CD4-positive, alpha-beta T cell treated with Interleukin-12 subunit alpha and Interleukin-12 subunit beta, for 1 hour (primary cell): ENCODE measurements around the gene XRCC6.
"Not testable (repeated sequence)": the region's sequence is repeated elsewhere in the genome, so short reads cannot be mapped to it uniquely, and the experiment has no call there.

Experiments used
- DNase-seq: peaks from one replicate; pipeline ENCODE4 v3.0.0-alpha.2; 2020

The XRCC6 gene

DNA sequence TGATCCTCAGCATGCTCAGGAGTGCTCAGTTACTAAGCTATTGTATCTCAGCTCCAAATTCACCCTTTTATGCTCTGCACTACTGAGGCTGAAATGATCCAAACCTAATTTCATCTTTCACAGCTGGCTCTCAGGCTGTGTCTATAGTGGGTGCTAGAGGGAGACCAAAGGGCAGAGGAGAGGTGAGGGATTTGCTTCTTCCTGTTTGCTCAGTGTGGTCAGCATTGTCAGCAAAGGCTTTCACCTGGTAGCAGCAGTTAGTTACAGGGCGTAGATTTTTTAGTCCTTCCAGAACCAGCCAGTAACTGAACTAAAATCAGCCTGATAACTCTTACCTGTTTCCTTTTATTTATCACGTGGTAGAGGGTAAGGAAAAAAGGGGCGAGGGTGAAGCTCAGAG, 33.2 kb downstream of the XRCC6 start:
- DNase-seq: no peak

DNA sequence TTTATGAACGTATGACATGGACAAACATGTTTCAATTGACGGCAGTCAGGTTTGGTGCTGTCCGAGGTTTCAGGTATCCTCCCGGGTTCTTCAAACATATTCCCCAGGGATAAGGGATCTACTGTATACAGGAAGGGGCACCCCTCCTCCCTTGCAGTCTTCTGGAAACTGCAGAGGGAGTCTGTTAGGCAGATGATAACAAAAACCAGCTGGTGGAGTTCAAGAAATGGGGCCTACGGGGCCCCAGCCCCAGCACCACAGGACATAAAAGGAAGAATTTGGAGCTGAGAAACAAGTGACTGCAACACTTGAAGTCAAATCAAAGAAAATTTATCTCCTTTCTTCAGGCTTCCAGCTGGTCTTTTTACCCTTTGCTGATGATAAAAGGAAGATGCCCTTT, 35.5 kb downstream of the XRCC6 start:
- no peak for DNase-seq

DNA sequence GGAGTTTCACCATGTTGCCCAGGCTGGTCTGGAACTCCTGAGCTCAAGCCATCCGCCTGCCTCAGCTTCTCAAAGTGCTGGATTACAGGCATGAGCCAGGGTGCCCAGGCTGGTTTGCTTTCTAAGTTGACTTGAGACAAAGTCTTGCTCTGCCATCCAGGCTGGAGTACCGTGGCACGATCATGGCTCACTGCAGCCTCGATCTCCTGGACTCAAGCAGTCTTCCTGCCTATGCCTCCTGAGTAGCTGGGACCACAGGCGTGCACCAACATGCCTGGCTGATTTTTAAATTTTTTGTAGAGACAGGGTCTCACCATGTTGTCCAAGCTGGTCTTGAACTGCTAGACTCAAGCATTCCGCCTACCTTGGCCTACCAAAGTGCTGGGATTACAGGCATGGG, 36.6 kb downstream of the XRCC6 start:
- no peak for DNase-seq

DNA sequence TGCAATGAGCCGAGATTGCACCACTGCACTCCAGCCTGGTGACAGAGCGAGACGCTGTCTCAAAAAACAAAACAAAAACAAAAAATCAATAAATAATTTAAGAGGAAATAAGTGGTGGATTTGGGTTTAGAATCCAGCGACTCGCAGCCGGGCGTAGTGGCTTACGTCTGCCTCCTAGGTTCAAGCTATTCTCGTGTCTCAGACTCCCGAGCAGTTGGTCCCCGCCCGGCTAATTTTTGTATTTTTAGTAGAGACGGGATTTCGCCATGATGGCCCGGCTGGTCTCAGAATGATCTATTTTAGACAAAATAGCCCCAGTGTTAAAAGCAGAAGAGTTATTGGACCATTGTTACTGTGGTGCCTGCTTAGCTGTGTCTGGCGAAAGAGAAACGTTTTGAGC, 37.8 kb downstream of the XRCC6 start:
- no peak for DNase-seq

DNA sequence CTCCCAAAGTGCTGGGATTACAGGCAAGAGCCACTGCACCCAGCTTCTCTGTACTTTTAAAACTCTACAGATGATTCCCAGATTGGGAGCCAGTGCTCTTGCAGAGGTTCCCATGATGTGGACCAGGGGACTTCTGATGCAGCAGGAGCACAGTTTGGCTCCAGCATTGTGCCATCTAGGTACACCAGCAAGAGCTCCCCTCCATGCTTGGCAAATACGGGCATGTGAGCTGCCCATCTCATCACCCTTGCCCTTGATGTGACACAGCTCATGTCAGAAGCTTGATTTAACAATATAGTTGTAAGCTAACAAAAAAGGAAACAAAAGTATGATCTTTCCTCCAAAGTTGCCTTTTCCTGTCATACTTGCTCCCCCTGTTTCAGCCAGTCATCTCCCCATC, 38.8 kb downstream of the XRCC6 start:
- DNase-seq: no peak

DNA sequence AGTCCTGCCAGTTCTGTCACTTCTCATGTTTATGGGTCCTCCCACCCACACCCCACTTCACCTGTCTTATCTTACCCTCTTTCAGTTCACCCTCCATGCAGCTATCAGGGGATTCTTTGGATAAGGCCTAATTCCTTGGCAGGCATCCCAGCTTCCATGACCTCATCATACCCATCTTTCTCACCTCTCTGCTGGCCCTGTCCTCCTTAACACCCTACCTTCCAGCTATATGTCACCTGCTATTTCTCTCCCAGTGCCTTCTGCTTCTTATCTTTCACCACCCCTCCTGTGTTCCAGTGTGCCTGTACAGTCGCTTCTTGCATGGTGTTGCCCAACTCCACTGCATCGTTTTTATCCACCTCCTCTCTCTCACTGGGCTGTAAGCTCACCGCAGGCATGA, 39.3 kb downstream of the XRCC6 start:
- no peak for DNase-seq

DNA sequence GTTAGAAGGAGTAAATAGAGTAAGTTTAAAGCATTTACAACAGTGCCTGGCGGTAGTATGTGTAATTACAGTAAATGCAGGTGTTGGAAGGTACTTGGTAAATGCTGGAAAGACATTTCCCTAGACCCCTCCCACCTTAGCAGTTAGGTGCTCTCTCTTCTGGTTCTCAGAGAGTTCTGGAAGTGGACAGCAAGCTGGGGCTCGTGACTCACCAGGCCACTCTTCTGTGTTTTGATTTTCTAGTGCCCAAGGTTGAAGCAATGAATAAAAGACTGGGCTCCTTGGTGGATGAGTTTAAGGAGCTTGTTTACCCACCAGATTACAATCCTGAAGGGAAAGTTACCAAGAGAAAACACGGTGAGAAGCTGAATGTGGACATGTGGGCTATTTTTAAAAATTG, 40.0 kb downstream of the XRCC6 start:
- no peak for DNase-seq

DNA sequence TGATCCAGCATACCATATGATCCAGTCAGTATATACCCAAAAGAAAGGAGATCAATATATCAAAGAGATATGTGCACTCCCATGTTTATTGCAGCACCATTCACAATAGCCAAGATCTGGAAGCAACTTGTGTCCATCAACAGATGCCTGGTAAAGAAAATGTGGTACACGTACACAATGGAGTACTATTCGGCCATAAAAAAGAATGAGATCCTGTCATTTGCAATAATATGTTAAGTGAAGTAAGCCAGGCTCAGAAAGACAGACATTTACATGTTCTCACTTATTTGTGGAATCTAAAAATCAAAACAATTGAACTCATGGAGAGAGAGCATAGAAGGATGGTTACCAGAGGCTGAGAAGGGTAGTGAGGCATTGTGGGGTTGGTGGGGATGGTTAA, 40.6 kb downstream of the XRCC6 start:
- DNase-seq: no peak

DNA sequence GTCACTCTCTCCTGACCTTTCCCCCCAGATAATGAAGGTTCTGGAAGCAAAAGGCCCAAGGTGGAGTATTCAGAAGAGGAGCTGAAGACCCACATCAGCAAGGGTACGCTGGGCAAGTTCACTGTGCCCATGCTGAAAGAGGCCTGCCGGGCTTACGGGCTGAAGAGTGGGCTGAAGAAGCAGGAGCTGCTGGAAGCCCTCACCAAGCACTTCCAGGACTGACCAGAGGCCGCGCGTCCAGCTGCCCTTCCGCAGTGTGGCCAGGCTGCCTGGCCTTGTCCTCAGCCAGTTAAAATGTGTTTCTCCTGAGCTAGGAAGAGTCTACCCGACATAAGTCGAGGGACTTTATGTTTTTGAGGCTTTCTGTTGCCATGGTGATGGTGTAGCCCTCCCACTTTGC, 42.5 kb downstream of the XRCC6 start:
- DNase-seq: not testable (repeated sequence)

DNA sequence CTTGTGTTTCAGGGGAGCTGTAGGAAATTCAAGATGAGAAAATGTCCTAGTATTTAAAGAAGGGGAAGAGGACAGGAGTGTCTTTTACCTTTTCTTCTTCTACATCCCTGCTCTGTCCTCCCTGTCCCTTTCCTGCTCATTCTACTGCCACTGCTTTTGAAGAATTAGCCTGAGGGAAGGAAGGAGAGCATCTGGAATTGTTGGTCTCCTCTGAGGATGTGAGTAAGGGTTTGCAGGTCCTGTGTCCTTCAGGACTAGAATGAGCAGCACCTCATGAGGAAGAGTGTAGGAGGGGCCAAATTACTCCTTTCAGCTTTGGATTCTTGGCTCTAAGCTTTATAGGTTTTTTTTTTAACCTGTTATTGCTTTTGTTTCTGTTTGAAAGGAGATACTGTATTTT, 43.4 kb downstream of the XRCC6 start:
- no peak for DNase-seq

DNA sequence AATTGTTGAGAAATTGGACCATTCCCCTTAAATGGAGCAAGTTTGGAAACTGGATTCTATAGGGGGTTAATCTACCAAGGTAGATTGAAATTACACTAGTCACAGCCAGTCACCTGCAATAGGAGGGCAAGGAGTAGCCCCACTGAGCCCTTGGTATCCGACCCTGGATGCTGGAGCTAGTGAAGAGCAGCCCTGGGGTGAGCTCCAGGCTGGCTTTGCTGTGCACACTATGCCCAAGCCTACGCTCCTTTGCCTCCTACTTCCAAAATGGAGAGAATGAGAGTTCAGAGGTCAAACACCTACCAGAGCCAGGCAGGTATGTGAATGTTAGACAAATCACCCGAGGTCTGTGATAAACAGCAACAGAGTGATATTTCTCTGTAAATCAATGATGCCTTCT, 43.9 kb downstream of the XRCC6 start:
- DNase-seq: no peak

DNA sequence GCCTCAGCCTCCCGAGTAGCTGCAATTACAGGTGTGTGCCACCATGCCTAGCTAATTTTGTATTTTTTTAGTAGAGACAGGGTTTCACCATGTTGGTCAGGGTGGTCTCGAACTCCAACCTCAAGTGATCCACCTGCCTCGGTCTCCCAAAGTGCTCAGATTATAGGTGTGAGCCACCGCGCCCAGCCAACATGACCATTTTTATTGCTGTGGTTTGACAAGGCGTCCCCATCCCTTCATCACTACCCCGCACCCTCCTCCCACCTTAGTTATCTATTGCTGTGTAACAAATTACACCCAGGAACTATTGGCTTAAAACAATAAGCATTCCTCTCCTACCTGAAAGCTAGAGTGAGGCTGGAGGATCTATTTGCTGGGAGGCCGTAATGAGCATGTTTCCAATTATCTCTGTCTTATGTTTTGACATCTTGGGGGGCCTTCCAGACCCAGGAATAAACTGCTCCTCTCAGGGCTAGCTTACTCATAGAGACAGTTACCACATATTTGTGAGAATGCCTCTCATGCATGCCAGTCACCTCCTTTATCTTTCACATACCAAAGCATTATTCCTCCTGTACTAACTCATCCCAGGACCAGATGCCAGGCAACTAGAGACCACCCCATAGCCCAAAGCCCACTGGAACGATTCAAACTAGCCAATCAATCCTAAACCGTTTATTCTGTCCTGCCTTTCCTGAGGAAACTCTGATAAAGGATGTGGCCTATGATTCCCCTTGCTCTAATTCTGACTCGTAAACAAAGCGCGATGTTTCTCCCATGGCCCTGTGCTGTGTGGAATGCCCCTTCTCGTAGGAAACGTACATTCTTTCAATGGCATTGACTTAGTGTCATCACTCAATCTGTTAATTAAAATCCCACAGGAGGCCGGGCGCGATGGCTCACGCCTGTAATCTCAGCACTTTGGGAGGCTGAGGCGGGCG, 48.1 kb downstream of the XRCC6 start:
- no peak for DNase-seq

DNA sequence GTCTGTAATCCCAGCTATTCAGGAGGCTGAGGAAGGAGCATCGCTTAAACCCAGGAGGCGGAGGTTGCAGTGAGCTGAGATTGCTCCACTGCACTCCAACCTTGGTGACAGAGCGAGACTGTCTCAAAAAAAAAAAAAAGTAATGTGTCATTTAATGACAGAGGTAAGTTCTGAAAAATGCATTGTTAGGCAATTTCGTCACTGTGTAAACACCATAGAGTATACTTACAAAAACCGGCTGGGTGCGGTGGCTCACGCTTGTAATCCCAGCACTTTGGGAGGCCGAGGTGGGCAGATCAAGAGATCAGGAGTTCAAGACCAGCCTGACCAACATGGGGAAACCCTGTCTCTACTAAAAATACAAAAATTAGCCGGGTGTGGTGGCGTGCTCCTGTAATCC, 51.0 kb downstream of the XRCC6 start:
- DNase-seq: not testable (repeated sequence)

DNA sequence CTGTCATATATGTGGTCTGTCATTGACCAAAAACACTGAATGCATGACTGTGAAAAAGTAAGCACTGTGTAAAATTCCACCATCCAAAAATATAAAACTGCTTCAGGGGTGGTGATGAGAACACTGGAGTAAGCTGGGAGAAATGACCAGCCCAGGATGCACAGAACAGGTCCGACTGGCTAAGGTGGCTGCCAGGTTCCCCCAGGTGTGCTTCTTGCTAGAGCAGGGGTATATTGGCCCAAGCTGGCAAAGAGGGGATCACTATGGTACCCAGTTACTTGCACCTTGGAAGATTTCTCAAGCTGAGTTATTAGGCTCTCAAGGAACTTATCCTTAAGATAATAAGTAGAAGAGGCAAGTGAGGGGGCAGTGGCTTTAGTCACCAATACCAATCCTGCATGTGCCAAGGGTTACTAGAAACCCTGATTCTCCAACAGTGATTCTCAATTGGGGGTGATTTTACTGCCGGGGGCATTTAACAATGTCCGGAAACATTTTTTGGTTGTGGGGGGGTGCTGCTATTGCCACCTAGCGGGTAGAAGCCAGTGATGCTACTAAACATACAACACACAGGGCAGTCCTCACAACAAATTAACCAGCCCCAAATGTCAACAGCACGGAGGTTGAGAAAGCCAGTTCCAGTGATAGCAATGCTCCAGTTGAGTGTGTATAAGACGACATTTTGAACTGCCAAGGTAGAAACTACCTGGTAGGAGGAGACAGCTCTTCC, 51.9 kb downstream of the XRCC6 start:
- no peak for DNase-seq

DNA sequence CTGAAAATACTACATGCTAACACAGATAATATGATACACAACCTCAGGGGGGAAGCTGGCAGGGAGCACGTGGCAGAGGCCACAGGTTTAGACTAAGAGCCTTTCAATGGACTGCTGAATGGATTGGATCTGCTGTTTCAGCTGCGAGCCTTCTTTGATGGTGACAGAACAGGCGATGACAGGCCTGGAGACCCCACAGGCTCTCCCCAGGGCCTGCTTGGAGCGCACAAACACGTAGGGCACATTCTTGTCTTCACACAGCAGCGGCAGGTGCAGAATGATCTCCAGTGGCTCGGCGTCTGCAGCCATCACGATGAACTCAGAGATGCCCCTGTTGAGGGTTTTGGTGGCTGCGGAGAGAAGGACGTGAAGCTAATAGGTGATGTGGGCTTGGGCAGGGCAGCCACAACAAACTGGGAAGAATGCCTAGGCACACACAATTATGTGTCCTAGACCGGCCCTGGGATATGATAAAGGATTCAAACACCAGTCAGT, 53.8 kb downstream of the XRCC6 start:
- DNase-seq: no peak

DNA sequence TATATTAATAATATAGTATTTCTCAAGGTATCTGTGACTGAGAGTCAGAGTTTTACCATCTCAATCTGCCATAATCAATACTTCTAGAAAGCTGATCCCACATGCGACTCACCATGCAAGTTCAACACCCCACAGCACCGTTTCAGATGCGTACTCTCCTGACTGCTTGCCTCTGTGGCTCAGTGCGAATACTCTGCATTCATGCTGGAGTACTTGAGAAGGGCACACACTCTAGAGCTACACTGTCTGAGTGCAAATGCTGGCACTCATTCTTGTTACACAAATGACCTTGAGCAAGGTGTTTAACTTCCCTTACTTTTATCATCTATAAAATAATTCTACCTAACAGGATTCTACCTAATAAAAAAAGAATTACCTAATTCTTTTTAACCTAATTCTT, 55.0 kb downstream of the XRCC6 start:
- no peak for DNase-seq

DNA sequence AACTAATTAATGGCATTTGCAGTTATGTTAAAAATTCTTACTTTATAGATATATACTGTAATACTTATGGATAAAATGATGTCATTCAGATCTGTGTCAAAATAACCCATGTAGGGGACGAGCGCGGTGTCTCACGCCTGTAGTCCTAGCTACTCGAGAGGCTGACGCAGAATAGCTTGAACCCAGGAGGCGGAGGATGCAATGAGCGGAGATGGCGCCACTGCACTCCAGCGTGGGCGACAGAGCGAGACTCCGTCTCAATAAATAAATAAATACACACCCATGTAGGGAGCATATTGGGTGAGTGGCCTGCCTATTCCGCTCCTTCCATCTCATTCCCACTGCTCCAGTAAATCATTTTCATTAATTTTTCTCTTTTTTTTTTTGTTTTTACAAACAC, 60.5 kb downstream of the XRCC6 start:
- peak; percentile 33 for DNase-seq

DNA sequence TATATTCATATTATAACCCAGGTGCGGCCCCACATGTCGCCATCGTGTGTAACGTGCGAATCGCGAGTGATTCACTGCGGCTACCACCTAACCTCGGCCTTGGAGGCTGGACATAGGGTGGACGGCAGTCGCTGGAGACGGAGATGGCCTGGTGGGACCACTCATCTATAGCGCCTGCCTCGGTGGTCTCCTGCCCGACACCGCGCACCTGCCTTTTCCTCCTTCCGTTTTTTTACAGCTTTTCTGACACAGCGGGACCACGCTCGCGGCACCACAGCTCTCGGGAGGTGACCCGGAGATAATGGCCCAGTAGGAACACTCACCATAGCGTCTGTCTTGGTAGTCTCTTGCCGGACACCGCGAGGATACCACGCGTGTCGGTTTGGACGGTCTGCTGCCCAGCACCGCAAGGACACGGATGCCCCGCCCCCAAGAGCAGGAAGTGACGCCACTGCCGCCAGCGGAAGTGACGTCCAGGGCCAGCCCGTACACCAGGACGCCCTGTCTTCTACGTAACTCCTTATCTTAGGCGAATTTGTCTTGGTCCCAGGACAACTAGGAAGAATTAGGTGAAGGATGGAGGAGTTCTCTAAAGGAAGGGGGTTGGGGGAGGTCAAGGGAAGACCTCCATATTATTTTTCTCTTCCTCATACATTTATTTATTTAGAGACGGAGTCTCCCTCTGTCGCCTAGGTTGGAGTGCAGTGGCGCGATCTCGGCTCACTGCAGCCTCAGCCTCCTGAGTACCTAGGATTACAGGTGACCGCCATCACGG, 61.1 kb downstream of the XRCC6 start:
- peak; percentile 88 for DNase-seq

DNA sequence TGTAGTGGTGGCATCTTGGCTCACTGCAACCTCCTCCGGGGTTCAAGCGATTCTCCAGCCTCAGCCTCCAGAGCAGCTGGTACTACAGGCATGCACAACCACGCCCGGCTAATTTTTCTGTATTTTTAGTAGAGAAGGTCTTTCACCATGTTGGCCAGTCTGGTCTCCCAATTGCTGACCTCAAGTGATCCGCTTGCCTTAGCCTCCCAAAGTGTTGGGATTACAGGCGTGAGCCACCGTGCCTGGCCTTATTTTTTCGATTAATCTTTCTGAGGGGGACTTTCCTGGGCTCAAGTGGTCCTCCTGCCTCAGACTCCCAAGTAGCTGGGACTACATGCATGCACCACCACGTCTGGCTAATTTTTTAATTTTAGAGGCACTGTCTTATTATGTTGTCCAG, 62.0 kb downstream of the XRCC6 start:
- no peak for DNase-seq

DNA sequence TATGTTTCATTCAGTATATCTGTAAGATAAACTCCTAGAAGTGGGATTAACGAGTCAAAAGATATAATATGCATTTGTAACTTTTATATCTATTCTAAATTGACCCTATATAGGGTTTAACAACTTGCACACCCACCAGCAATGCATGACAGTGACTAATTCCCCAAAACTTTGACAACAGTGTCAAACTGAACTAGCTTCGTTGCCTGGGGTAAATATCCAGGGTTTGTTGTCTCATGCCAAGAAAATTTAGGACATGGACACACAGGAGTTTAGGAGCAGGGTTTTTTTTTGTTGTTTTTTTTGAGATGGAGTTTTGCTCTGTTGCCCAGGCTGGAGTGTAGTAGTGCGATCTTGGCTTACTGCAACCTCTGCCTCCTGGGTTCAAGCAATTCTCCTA, 62.5 kb downstream of the XRCC6 start:
- no peak for DNase-seq

DNA sequence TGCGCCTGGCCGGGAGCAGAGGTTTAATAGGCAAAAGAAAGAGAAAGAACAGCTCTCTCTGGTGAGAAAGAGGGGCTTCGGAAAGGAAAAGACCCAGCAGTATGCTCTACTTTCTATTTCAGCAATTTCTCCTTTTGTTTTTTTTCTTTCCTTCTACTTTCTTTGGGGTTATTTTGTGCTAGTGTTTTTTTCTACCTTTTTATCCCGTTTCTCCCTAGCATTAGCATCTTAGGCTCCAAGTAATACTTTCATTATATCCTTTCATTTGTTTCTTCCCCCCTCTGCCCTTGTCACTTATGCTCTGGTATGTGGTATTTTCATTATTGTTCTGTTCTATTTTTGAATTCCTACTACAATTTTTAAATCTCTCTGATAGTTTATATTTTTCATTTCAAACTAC, 63.1 kb downstream of the XRCC6 start:
- DNase-seq: no peak

DNA sequence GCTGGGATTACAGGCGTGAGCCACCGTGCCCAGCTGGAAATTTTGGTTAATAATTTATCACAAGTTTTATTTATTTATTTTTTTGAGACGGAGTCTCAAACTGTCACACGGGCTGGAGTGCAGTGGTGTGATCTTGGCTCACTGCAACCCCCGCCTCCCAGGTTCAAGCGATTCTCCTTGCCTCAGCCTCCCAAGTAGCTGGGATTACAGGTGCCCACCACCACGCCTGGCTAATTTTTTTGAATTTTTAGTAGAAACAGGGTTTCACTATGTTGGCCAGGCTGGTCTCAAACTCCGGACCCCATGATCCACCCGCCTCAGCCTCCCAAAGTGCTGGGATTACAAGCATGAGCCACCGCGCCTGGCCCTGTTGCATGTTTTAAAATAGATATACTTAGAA, 65.8 kb downstream of the XRCC6 start:
- DNase-seq: not testable (repeated sequence)

DNA sequence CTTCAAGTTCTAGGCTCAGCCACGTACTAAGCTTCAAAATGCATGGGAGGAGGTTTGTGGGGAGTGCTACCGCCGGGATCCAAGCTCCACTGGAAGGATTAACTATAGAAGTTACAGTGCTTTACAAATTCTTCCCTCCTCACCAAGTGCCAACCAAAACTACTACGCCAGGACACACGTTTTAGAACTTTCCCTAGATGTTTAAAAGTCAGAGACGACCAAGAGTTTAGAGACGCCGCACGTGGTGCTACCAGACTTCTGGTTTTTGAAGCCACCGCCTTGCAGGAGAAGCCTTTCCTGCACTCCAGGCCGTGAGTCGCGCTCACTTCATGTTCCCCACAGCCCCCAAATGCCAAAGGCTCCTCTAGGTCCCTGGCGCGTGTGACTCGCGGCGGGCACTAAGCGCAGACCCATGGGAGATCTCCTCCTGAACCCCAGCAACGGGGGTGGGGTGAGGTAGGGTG, 66.8 kb downstream of the XRCC6 start:
- DNase-seq: peak; percentile 21
